ENCODE results near the gene CFAP221.
A peak's percentile ranks its signal among the peaks of the same experiment; 100 is the strongest.

Gene CFAP221

GRCh38 chr2:119637371-119637770 is 93.1 kb downstream of the CFAP221 start:
- no peak overlapping the region for H3K4me3 ChIP-seq (ENCODE audit: low read depth, low read length)
- no peak for TF ChIP-seq CTCF (IDR thresholded peaks at IDR 0.05; ENCODE audit: low read depth, low read length, missing control alignments)
- no peak for DNase-seq (ENCODE audit: low read depth)

GRCh38 chr2:119638246-119638645 is 94.0 kb downstream of the CFAP221 start:
- TF ChIP-seq CTCF (IDR thresholded peaks at IDR 0.05; ENCODE audit: low read depth, low read length, missing control alignments), result no peak
- no peak overlapping the region for H3K4me3 ChIP-seq (ENCODE audit: low read depth, low read length)
- DNase-seq (ENCODE audit: low read depth), result no peak

GRCh38 chr2:119638685-119639554 is 94.7 kb downstream of the CFAP221 start:
- no peak overlapping the region for H3K4me3 ChIP-seq (ENCODE audit: low read depth, low read length)
- DNase-seq (ENCODE audit: low read depth), result no peak
- TF ChIP-seq CTCF (IDR thresholded peaks at IDR 0.05; ENCODE audit: low read depth, low read length, missing control alignments), result no peak

- DNase-seq (ENCODE audit: low read depth), result peak; percentile 30
- peak; percentile 96 for TF ChIP-seq CTCF (IDR thresholded peaks at IDR 0.05; ENCODE audit: low read depth, low read length, missing control alignments)
- H3K4me3 ChIP-seq (ENCODE audit: low read depth, low read length), result no peak overlapping the region
Measured at GRCh38 chr2:119641562-119642258, 97.5 kb downstream of the CFAP221 start.

GRCh38 chr2:119644186-119644585 is 99.9 kb downstream of the CFAP221 start:
- no peak for TF ChIP-seq CTCF (IDR thresholded peaks at IDR 0.05; ENCODE audit: low read depth, low read length, missing control alignments)
- no peak for DNase-seq (ENCODE audit: low read depth)
- no peak overlapping the region for H3K4me3 ChIP-seq (ENCODE audit: low read depth, low read length)

- no peak for DNase-seq (ENCODE audit: low read depth)
- no peak overlapping the region for H3K4me3 ChIP-seq (ENCODE audit: low read depth, low read length)
- no peak for TF ChIP-seq CTCF (IDR thresholded peaks at IDR 0.05; ENCODE audit: low read depth, low read length, missing control alignments)
Measured at GRCh38 chr2:119645173-119645855, 101.1 kb downstream of the CFAP221 start.
